ENCODE data around the gene TLN1. TPM values are rescaled to one million over a fixed set of nuclear protein-coding genes. Genes with fewer than 3 reads are reported as not detected.

The TLN1 gene
- total RNA-seq, 1 donor from 2014 or later, result 684 TPM

DNA sequence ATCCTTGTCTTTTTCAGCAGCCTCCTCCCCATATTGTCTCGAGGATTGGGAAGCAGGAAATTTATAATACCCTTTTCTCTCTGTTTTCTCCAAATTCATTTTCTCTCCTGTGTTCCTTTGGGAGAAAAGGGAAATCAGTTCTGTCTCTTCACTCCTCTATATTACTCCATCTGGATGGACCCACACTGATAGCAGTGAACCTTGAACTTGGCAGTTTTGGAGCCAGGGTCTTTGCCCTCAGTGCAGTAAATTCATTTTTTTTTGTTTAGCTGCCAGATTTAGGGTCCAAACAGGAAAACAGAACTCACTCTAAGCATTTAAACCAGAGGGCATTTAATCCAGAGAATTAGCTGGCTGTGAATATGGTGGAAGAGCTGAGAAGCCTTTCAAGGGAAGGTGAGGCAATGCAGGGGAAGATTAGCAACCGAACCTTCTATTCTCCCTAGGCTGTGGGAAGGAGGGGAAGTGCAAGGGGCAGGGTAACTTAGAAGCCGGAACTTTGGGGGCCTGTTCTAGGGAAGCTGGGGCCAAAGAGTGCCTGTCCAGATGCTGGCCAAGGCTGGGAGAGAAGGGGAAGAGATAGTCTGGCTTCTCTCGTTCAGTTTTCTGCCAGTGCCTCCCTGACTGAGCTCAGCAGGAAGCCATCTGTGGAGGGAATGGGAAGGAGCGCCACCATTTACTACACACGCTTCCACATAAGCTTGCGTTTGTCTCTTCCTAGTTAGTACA, 43.1 kb upstream of the TLN1 start:
- TF ChIP-seq, protein P1, sequence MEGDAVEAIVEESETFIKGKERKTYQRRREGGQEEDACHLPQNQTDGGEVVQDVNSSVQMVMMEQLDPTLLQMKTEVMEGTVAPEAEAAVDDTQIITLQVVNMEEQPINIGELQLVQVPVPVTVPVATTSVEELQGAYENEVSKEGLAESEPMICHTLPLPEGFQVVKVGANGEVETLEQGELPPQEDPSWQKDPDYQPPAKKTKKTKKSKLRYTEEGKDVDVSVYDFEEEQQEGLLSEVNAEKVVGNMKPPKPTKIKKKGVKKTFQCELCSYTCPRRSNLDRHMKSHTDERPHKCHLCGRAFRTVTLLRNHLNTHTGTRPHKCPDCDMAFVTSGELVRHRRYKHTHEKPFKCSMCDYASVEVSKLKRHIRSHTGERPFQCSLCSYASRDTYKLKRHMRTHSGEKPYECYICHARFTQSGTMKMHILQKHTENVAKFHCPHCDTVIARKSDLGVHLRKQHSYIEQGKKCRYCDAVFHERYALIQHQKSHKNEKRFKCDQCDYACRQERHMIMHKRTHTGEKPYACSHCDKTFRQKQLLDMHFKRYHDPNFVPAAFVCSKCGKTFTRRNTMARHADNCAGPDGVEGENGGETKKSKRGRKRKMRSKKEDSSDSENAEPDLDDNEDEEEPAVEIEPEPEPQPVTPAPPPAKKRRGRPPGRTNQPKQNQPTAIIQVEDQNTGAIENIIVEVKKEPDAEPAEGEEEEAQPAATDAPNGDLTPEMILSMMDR (IDR thresholded peaks at IDR 0.05), result no peak
- Mint-ChIP-seq H3K4me1 (ENCODE audit: low read depth) (no peaks in the 10 kb centered on the region), H3K9me3 (ENCODE audit: low read depth) (no peaks in the 10 kb centered on the region), H3K36me3 (ENCODE audit: low read depth) (no peaks in the 10 kb centered on the region), H3K4me3 (ENCODE audit: unreplicated experiment) (no peak overlapping the region), H3K27ac (ENCODE audit: unreplicated experiment) (no peak overlapping the region), H3K27me3 (ENCODE audit: low read depth) (peaks cover 10% of the 10 kb centered on the region)
- no peak for DNase-seq (ENCODE audit: low spot score)

DNA sequence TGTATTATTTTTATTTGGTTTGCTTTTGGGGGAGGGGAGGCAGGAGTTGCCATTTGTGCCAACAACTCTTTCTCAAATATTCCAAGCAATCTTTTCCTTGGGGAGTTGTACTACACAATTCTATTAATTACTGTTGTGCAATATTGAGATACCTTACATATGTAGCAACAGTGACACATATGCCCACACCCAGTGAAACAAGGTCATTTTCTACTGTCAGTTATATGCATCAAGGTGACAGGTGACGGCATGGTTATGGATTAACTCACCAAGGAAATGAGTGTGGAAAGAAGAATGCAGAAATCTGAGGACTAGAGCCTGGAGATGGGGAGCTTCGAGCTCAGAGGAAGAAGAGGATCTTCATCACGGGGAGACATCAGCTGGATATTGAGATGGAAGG, 39.9 kb upstream of the TLN1 start:
- H3K36me3 Mint-ChIP-seq (ENCODE audit: low read depth), result no peaks in the 10 kb centered on the region
- H3K4me1 Mint-ChIP-seq (ENCODE audit: low read depth), result no peaks in the 10 kb centered on the region
- no peak overlapping the region for H3K4me3 Mint-ChIP-seq (ENCODE audit: unreplicated experiment)
- no peak for DNase-seq (ENCODE audit: low spot score)
- TF ChIP-seq, protein P1 (IDR thresholded peaks at IDR 0.05), result no peak
- H3K27me3 Mint-ChIP-seq (ENCODE audit: low read depth), result no peaks in the 10 kb centered on the region
- no peak overlapping the region for H3K27ac Mint-ChIP-seq (ENCODE audit: unreplicated experiment)
- H3K9me3 Mint-ChIP-seq (ENCODE audit: low read depth), result no peaks in the 10 kb centered on the region

DNA sequence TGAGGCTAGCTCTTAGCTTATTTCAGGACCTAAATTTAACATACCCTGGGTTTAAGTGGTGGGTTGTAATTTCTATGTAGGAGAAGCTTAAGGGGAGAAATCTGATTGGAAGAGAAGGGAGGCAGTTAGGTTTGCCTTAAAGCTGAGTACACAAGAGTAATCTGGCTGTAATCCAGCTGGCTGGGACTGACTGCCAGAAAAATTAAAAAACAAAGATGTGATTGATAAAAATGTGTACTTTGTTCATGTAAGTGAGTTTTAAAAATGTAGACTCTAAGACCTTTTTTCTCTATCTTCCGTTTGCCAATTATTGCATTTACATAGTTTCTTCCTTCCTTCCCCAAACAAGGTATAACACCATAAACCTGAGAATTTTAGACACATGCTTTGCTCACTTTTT, 39.5 kb upstream of the TLN1 start:
- TF ChIP-seq, protein P1 (IDR thresholded peaks at IDR 0.05), result no peak
- Mint-ChIP-seq H3K27ac (ENCODE audit: unreplicated experiment) (no peak overlapping the region), H3K36me3 (ENCODE audit: low read depth) (no peaks in the 10 kb centered on the region), H3K9me3 (ENCODE audit: low read depth) (no peaks in the 10 kb centered on the region), H3K4me3 (ENCODE audit: unreplicated experiment) (no peak overlapping the region), H3K27me3 (ENCODE audit: low read depth) (no peaks in the 10 kb centered on the region), H3K4me1 (ENCODE audit: low read depth) (no peaks in the 10 kb centered on the region)
- DNase-seq (ENCODE audit: low spot score), result no peak

DNA sequence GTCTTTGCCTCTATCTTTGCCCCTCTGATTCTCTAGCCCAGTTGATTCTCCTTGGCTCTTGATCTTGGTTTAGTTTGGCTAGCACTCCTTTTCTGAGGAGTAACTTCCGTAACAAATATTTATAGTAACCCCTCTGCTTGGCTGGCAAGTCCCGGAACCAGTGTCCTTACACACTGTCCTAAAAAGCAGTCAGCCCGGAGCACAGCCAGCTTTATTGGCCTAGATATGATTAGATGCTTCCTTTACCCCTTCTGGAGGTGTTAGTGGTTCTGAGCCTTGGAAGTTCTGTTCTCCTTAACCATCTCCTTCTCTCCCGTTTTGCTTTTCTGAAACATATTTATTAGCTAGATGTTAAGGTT, 39.1 kb upstream of the TLN1 start:
- Mint-ChIP-seq H3K9me3 (ENCODE audit: low read depth) (no peaks in the 10 kb centered on the region), H3K36me3 (ENCODE audit: low read depth) (no peaks in the 10 kb centered on the region), H3K4me3 (ENCODE audit: unreplicated experiment) (no peak overlapping the region), H3K4me1 (ENCODE audit: low read depth) (no peaks in the 10 kb centered on the region), H3K27me3 (ENCODE audit: low read depth) (no peaks in the 10 kb centered on the region), H3K27ac (ENCODE audit: unreplicated experiment) (no peak overlapping the region)
- DNase-seq (ENCODE audit: low spot score), result no peak
- TF ChIP-seq, protein P1 (IDR thresholded peaks at IDR 0.05), result no peak

DNA sequence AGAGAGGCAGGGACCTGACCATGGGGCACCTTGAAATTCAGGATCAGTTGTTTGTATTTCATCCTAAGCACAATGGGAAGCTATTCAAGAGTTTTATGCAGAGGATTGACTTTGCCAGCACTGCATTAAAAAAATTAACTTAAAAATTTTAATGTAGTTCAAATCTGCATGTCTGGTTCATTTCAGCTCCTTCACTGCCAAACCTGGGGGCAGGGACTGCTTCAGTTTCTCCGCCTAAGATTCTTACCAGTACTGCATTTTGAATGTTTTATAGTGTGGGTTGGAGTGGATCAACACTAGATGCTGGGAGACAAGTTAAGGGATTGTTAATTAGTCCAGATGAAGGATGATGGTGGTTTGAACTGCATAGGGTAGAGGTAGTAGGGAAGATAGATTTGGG, 37.8 kb upstream of the TLN1 start:
- Mint-ChIP-seq H3K9me3 (ENCODE audit: low read depth) (no peaks in the 10 kb centered on the region), H3K36me3 (ENCODE audit: low read depth) (no peaks in the 10 kb centered on the region), H3K27me3 (ENCODE audit: low read depth) (no peaks in the 10 kb centered on the region), H3K4me1 (ENCODE audit: low read depth) (no peaks in the 10 kb centered on the region), H3K4me3 (ENCODE audit: unreplicated experiment) (no peak overlapping the region), H3K27ac (ENCODE audit: unreplicated experiment) (no peak overlapping the region)
- TF ChIP-seq, protein P1 (IDR thresholded peaks at IDR 0.05), result no peak
- DNase-seq (ENCODE audit: low spot score), result no peak
